HG02642 (cell line): ENCODE data around the gene COL5A2.

Source experiments
- ATAC-seq: cut with Tn5 transposase; IDR thresholded peaks from one replicate; pipeline ENCODE4 v1.9.1; 2021; ENCODE audit warnings: mild to moderate bottlenecking; ENCODE audit not compliant: unreplicated experiment, poor library complexity

Gene COL5A2

DNA sequence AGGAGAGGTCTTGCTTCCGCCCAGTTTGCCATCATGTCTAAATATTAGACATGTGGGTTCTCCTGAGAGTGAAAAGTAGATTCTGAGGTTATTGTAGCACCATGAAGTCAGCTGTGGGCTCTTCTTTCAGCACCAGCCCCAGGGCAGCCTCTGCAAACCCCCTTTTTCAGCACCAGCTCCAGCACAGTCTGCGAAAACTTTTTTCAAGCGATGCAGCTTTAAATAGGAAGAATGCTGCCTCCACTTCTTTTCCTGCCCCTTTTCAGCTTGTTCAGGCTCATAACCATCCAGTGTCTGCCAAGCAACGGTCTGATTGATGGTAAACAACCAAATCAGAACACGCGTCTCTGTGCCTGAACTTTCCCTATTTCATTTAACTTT, at the start of gene COL5A2:
Gene COL5A2, minus strand, starts transcription at position 192 of the 381 bp plus-strand sequence. Its CDS starts 157 bp downstream, at position 35.
- ATAC-seq, result no peak

DNA sequence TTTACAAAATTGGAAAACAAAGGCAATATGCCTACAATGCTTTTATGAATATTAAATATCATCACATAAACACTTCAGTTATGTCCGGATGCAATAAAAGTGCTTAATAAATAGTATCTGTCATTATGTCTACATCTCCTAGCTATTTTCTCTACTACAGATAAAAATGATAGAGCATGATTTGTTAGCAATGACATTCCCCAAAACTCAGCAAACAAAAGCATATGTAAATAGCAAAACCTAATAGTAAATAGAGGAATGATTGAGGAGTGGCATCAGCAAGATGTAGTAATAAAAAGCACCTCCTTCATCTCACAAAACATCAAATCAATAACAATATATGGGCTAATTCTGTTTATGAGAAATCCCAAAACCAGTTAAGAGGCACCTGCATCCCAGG, 46.5 kb upstream of the COL5A2 start:
- ATAC-seq, result no peak

DNA sequence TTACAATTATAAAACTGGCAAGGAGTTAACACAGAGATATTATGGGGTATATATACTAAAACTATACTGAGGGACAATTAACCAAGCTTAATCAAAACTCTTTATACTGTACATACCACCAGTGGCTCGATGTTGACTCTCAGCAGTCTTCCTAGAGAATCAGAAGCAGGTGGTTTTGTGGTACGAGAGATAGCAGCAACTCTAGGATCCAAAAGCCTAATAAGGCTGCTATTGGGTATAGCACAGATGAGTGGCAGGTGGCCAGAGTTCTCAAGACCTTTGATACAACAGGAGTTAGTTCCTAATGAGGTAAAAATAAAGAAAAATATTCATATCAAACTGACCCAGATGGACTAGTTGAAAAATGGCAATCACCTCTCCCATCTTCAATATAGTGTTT, 45.5 kb upstream of the COL5A2 start:
- ATAC-seq, result no peak

DNA sequence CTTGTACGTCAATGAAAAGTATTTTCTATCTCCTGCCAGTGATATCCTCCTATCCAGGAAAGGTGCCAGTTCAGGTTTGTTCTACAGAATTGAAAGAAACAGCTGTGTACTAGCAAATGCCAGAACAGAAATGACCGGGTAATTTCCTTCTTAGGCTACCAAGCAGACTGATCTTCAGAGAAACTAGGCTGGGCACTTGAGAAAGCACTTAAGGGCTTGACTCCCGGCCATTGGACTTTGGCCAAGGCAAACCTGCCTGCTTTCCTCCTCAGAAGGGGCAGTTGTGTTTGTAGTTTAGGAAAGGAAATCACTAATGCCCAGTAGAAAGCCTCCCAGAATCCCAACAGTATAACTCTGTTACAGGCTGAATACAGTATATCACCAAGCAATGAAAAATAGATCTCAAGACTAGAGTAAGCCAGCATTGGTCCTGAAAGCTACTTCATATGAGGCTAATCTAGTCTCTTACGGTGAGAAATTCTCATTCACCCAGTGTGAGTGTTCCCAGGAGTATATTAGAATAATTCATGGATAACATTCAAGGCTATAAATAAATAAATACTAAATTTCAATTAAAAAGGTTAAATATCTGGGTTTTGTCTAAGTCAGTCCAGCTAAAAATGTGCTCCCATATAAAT, 43.0 kb upstream of the COL5A2 start:
- ATAC-seq, result no peak

DNA sequence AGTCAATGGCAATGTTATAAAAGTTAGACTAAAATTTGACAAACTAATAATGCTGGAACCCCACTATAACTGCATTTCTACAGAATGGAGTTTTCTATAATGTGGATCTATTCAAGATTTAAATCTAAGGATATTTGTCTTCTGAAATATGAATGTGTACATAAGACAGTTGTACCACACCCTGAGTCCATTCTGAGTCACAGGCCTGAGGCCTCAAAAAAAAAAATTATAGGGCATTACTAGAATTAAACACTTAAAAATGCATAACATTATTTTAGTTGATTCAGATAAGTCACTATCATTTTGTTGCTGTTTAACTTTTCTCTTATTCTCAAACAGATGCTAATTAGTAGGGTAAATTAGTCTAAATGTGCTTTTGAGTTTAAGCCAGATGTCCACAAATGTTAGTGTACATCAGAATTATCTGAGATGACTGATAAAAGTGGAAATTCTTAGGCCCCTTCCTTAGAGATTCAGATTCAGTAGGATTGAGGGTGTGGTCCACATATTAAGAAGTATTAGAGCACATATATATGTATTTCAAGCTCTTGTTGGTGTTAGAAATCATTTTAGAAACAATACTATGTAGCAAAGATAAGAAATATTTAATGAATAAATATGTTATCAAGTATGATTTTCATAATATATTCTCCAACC, 42.4 kb upstream of the COL5A2 start:
- ATAC-seq, result no peak

DNA sequence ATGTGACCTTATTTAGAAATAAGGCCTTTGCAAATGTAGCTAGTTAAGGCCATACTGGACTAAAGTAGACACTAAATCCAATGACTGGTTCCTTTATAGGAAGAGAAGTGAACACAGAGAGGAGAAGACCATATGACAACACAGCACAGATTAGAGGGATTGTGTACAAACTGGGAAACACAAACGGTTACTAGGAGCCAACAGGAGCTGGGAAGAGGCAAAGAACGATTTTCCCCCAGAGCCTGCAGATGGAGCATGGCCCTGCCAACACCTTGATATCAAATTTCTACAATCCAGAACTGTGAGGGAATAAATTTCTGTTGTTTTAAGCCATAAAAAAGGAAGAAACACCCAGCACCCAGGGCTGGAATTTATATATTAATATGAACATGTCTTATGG, 38.7 kb upstream of the COL5A2 start:
- no peak for ATAC-seq

DNA sequence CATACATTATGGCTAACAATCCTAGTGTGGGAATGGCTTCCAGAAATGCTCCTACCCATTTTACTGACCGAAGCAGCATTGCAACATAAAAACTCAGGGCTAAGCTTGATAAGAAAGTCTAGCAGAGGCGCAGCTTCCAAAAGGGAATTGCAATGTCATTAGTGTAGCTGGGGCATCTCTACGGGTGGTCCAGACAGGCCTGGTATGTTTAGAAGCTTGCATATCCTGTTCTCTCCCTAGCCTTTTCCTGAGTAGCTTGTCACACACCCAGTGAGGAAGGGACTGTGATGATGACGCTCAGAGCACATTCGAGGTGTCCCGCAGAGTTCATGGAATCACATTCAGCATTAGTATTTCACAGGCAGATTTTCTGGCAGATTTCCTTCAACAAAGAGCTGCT, 38.0 kb upstream of the COL5A2 start:
- ATAC-seq, result no peak

DNA sequence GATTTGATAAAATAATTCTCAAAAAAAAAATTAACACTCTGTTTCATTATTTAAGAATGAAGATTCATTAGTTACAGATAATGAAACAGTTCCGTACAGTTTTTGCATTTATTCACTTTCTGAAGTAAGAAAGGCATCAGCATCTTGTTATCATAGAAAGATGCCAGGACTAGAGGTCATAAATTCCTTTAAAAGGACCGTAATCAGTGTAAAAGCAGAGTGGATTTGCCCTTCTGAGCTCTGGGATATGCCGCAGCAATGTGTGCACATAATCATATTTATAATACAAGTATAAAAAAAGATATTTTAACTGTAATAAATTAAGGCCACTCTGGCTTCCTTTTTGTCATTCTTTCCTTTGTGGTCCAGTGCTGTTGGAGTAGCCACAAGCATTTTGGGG, 37.5 kb upstream of the COL5A2 start:
- ATAC-seq, result no peak

DNA sequence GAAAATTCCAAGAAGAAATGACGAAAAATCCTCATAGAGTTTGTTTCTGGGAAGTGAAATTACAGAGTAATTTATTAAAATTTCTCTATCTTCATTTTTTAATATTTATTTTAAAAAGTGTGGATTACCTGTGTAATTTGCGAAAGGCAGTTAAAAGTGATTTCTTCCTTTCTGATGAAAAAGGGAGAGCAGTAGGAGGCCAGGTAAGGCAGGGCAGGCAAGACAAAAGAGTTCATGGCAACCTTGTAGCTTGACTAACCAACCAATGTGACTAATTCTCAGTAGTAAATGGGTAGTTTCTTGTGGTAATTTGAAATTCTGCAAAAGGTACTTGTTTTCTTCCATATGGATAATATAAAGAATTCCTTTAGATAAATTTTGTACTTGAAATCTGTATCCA, 34.9 kb upstream of the COL5A2 start:
- no peak for ATAC-seq

DNA sequence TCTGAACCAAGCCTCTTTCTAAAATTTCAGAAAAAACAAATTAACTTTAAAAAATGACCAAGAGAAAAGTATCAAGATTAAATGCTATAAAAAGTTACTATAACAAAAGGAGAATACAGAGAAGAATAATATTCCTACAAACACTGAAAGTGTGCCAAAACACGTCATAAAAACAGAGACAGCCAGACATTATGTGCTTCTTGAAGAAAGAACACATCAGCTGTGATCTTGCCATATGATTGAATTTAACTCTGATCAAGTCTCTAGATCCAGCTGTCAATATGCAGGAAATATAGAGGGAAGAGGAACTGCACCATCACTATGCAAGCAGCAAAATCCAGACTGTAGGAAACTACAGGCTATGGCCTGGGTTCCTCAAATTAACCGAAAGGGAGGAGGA, 33.7 kb upstream of the COL5A2 start:
- ATAC-seq, result no peak

DNA sequence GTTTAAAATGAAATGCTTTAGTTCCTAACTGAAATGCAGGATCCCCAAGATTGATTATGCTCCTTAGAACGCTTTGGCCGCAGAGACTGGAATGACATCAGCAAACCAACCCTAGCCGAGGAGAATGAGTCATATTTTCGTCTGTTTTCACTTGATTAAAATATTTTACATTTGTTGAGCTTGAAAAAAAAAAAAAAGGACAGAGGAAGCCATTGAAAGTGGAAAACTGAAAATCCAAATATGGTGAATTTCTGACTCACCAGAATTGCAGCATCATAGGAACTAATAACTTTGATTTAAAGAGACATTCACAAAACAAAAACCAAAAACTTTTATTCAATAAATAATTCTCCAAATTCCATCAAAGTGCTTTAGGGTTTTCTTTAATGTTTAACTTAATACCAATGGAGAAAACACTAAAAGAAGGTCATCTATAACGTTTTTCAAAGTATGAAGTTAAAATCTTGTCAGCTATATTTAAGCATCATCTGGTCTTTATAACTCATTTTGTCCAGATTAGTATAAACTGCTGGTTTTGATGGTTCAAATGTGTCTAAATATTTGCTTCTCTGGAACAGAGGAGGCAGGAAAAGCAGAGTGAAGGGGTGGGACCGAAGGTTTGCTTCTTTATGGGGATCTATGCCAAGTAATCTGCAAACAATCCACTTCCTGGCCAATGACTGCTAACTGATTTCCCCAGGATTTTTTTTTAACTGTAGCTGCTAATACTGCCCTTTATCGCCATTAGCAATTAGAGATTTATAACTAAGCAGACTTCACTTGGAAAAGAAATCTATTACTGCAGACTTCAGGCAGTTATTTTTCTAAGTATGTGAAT, 30.9 kb upstream of the COL5A2 start:
- ATAC-seq, result no peak

DNA sequence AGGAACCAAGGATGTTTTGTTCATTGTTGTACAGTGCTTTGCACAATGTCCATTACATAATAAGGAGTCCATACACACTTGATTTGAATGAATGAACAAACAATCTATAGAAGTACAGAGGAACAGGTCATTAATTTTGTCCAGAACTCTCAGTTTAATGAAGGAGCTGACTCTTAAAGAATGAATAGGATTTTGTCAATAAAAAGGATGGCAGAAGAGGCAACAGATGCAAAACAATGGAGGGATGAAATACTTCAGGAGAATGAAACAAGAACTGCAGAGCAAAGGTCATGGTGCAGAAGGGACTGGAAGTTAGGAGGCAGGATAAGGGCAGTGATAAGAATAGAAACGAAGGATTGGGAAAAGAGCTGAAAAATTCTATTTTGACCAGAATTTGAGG, 28.7 kb upstream of the COL5A2 start:
- ATAC-seq, result no peak

DNA sequence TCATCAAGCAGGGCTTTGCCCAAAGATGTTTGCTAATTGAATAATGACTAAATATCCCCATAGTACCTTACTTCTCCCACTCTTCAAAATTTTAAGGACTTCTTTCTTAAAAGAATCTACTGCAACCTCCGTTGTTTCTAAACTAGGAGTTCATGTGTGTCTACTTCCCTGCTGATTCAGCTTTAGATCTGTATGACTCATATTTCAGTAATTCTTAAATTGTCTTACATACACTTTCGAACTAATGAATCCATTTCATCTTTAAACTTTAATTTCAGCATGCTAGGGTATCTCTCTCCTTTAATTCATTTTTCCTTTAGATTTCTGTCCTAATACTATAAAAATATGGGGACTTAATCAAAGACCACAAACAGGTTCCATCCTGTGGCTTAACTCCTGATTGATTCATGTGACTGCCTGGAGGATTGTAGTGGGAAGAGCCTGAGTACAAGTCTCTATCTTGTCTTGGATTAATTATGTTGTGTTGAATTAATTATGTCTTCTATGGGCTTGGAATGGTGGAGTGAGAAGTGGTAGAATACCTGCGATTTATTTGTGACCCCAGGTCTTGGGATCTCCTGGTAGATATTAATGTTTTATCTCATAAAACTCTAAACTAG, 24.9 kb upstream of the COL5A2 start:
- ATAC-seq, result no peak

DNA sequence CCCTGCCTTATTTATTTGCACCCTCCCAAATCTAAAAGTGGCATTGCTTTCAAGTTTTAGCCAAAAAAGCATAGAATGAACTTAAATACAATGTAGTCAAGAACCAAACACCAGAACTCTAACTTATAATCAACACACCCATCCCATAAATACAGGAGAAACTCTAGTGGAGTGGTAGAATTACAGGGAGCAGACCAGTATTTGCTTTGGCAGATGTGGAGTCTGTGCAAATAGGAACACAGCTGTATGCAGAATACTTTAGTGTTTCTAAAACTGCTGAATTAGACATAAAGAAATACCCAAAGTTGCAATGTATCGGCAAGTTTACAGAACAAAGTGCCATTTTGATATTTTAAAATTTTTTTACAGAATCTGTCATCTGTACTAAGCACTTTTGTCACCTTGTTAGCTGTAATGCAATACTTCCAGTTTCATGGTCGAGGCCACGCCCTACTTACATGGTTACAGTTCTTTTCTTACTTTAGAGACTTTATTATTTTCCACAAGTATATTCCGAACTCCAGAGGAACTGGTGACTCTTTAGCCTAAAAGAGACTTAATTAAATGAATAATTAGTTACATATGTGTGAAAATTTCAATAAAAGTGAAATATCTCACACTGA, 23.7 kb upstream of the COL5A2 start:
- no peak for ATAC-seq

DNA sequence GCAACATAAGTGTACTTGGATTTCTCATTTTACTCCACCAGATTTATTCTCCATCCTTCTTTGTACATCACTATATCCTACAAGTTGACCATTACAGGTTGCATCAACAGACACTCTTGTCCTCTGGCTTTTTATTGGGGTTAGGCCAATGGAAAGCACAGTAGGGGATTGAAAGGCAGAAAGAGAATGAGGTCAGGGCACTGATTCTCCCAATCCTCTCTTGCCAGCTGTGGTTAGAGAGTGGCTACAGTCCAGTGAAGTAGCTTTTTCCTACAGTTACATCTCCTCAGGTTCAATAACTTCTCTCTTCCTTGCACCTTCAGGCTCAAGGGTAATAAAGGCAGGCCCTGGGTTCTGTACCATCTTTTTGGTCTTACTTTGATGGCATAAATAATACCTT, 20.2 kb upstream of the COL5A2 start:
- ATAC-seq, result no peak

DNA sequence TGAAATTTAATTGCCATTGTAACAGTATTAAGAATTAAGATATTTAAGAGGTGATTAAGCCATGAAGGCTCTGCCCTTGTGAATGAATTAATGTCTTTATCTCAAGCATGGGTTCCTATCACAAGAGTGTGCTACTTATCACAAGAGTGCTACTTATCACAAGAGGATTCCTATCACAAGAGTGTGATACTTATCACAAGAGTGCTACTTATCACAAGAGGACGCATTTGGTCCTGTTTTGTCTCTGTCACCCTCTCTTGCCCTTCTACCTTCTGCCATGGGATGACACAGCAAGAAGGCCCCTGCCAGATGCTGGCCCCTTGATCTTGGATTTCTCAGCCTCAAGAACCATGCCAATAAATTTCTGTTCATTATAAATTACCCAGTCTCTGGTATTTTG, 13.2 kb upstream of the COL5A2 start:
- no peak for ATAC-seq

DNA sequence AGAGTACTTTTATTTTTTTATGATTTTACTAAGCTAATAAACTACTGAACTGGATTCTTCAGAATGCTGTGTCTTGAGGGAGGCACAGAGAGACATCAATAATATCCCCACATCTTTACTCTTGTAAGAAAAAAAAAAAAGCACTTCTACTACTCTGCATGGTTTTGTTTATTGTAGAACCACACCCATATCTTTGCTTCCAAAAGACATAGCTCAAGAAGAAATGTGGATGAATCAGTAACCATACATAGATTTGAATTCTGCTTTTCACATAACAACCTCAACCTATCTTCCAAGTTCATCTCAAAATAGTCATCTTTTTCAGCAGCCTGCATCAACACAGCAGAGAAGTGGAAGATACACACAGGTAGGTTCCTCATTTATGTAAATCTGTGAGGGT, 12.2 kb upstream of the COL5A2 start:
- no peak for ATAC-seq

DNA sequence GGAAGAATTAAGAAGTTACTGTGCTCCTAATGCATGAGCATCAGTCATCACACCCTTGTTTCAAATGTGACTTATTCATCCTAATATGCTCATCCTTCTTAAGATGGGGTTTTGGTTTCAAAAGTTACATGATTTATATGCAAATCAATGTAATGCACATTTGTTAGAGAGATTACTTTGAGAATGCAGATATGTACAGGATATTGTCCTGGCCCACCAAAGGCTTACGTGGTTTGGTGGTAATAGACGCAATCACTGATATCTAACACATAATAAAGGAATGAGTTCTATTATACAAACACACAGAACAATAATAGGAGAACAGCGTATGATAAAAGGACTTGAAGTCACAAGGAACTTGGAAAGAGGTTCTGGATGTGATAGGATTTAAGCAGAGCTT, 11.1 kb upstream of the COL5A2 start:
- no peak for ATAC-seq

DNA sequence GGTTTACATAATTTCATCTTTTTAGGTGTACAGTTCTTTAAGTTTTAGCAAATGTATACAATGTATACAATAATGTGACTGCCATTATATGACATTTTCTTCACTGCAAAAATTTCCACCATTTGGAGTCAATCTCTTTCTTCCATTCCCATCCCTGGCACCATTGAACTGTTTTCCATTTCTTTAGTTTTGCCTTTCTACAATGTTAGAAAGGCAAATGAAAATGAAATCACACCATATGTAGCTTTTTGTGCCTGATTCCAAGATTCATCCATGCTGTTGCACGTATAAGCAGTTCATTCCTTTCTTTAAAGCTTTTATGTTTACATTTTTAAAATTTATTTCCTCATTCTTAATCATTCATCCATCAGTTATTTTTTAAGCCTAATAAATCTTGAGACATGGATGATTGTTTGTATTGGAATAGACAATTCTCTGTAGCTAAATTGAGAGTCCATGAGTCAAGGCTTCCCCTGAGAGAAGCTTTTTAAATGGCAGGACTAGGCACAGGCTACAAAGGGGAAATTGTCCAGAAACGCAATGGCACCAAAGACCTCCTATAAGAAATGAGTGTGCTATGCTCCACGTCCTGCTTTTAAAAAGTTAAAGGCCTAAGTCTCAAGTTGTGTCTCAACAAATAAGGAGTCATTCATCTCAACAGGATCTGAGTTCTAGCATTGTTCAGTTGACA, 8.7 kb upstream of the COL5A2 start:
- ATAC-seq, result no peak

DNA sequence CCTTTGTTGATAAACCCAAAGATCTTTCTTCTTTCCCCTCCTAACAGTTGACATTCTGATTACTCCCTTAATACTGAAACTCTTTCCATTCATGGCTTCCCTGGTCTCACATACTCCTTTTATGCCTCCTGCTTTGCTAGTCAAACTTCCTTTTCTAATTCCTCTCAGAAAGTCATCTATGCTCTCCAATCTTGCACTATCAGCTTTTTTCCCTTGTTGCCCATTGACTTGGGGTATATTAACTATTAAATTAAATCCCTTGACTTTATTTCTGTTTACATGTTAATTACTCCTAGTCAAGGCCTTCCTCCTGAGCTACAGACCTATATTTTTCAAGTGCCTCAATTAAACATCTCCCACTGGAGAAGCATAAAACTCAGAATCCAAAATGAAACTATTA, 3.6 kb upstream of the COL5A2 start:
- ATAC-seq, result no peak
